Right lung (tissue), 10 donors: ENCODE results near the gene GPR141. TPM values are rescaled to one million over a fixed set of nuclear protein-coding genes. Genes with fewer than 3 reads are reported as not detected.

Source experiments
- DNase-seq, 2 donors: peaks; one replicate each; pipeline ENCODE4 v3.0.0-alpha.2; 2013
- long read RNA-seq, 8 donors: transcript quantifications; one replicate each; lab custom pipeline, GENCODE V29; 2026
- polyA plus RNA-seq, 5 donors: library from polyadenylated mRNA; unstranded; fragments of 120-200 nt; gene quantifications; one replicate each; pipeline versions ENCODE4 v1.2.1 to v1.2.3, GENCODE V29; 2013; ENCODE audit warnings: inconsistent platforms in 1 of 5, low replicate concordance in 1 of 5; ENCODE audit not compliant: insufficient read length in 5 of 5, insufficient read depth in 1 of 5

The GPR141 gene
- 1 to 10 TPM in 3 of 5 donors, under 1 TPM in 2; 0.39 to 1.4 (median 1.0) TPM for polyA plus RNA-seq
- long read RNA-seq, donor 1 = 0 reads
- long read RNA-seq, donor 2 = 0 reads
- long read RNA-seq, donor 3 = 0 reads
- long read RNA-seq, donor 4 = 0 reads
- long read RNA-seq, donor 5 = 0 reads
- long read RNA-seq, donor 6, partial matches to known transcripts = 0 of 1 reads
- long read RNA-seq, donor 6, other reads (novel, unspliced or antisense) = 0 of 1 reads
- long read RNA-seq, donor 7 = 0 reads
- long read RNA-seq, donor 8 = 0 reads

GRCh38 chr7:37683246-37684120, at the start of gene GPR141:
GPR141 (plus strand) TSS chr7:37683766; CDS start chr7:37740394, 56,628 bp downstream.
- peak; percentile 25 to 35 for DNase-seq

- DNase-seq = no peak
These were observed 48.2 kb upstream of the GPR141 start for GRCh38 chr7:37635346-37635745.

GRCh38 chr7:37642028-37642540, 41.5 kb upstream of the GPR141 start:
- DNase-seq = no peak

GRCh38 chr7:37643876-37644275, 39.7 kb upstream of the GPR141 start:
- DNase-seq = no peak

GRCh38 chr7:37645282-37646050, 38.1 kb upstream of the GPR141 start:
- no peak for DNase-seq

DNA sequence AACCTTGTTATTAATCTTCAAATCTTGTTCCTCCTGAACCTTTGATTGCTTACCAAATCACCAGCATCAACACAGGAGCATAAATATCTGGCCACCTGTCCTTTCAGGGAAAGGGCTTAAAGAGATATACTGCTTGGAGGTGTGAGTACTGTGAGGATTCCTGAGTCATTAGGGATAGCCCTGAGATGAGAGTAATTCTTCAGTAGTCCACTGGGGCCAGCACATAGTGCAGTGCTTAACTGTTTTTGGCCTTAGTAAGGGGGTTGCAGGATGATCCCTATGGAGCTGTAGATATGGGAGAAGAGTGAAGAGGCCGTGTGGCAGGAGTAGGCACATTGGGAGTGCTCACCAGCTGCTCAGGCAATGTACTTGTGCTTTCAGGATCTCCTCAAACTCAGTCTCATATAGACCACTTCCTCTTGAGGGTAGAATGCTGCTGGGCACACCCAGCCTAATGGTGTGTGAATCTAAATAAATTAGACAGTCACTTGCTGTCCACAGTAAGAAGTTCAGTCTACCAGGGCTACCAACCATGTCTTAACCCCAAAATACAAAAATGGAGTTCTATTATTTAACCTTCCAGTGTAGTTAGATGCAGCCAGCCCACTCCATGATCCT, 26.5 kb upstream of the GPR141 start:
- DNase-seq = no peak

GRCh38 chr7:37657816-37658215, 25.8 kb upstream of the GPR141 start:
- no peak for DNase-seq

DNA sequence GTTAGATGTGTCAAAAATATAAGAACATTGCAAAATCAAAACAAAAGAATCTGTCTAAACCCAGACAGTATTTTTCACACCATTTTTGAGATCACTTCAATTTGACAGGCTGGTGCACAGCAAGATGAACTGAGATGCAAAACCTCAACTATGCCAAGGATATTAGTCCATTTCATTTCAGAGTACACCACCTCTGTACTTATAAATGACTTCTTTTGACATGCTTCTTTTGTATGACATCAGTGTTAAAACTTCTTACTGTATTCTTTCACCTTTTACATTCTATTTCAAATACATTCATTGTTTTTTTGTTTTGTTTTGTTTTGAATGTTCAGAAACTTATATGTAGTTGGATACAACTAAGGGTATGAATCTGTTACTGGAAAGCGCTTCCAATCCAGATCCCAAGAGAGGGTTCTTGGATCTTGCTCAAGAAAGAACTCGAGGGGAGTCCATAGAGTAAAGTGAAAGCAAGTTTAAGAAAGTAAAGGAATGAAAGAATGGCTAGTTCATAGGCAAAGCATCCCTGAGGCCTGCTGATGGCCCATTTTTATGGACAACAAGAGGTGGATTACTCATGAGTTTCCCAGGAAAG, 23.5 kb upstream of the GPR141 start:
- no peak for DNase-seq

- no peak for DNase-seq
These were observed 23.0 kb upstream of the GPR141 start for GRCh38 chr7:37660614-37661013.

DNA sequence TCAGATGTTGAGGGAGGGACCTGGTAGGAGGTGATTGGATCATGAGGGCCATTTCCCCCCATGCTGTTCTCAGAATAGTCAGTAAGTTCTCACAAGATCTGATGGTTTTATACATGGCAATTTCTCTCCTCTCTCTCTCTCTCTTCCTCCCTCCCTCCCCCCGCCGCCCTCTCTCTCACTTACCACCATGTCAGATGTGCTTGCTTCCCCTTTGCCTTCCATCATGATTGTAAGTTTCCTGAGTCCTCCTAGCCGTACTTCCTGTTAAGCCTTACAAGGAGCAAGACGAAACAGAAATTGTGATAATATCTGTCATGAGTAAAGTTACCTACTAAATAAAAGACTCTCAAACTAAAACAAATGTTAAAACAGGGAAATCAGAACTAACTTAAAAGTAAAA, 19.9 kb upstream of the GPR141 start:
- no peak for DNase-seq

DNA sequence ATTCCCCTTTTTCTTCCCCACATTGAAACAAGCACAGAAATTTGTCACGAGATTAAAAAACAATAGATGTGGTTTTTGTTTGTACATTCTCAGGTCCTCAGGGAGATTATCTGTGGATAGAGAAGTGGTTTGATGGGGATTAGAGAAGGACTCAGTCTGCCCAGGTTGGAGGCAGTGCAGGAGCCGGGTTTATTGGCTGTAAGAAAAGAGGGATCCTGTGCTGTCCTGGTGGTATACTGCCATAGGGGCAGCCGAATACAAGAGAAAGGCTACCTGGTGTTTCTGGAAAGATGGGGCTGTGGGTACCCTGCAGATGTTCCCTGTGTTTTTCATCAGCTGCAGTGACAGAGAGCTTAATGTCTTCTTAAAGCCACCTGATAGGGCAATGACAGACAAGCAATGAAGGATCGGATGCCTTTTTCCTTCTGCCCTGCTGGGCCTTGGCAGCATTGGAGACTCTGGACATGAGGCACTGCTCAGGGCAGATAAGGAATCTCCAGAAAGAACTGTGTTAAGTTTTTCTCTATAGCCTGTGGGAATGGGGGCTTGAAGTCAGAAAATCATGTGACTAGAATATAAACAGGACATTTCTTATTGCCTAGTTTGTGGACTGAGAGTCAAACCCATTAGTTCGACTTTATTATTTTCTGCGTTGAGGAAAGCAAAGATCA, 18.1 kb upstream of the GPR141 start:
- no peak for DNase-seq

GRCh38 chr7:37666026-37666799, 17.4 kb upstream of the GPR141 start:
- DNase-seq = no peak

DNA sequence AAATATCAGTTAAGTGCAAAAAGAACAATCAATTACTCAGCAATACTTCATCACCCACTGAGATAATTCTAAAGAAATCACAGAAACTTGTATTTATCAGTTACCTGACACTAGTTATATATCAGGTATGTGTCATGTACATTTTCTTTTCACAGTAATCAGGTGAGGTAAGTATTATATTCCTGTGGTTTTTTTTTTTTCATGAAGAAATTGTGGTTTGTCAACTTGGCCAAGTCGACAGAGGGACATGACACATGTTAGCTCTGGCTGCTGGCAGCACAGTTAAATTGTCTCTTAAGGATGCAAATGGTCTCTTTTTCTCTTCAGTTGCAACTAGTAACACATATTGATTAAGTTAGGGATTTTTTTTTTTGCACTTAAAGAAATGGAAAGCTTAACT, 13.7 kb upstream of the GPR141 start:
- no peak for DNase-seq

DNA sequence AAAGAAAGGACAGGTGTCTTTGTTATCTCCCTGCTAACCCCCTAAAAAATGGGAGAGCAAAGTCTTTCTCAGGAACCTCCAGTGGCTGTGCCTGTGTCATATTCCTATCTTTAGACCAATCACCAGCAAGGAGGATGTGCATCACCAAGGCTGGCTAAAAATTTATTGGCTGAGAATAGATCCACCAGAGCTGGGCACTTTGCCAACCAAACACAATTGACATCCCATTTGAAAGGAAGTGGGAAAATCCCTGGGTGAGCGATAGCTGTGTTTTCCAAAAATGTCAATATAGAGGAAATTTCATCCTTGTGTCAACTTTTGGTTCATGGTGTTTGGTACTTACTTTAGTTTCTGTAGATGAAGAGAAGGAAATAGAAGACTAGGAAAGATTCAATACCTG, 13.1 kb upstream of the GPR141 start:
- no peak for DNase-seq

DNA sequence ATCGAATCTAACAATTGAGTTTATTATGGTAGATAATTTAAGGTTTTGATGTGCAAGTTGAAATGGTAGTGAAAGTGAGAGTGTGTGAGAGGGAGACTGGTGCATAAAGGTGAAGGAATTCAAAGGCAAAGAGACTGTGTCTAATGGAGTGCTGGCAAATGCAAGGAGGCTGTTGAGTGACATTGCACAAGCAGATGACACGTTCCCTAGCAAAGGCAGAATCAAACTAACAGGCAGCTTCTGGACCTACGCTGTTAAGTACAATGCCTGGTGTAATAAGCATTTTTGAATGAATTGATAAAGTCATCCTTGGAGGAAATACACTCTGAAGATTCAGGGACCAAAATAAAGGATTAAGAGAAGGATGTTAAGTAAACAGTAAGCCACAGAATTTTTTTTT, 11.7 kb upstream of the GPR141 start:
- no peak for DNase-seq

DNA sequence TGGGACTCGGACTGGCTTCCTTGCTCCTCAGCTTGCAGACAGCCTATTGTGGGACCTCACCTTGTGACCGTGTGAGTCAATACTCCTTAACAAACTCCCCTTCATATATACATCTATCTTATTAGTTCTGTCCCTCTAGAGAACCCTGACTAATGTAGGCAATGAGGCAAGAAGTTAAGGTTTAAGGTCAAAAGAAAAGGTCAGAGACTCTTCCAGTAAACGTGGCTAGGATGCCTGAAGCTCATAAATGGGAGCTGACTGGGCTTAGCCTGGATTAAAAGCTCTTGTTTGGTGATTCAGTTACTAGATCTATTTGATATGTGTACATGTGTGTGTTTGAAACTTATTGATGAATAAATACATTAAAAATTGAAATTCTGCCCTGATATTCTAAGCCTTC, 10.6 kb upstream of the GPR141 start:
- no peak for DNase-seq

- DNase-seq = no peak
These were observed 10.0 kb upstream of the GPR141 start for GRCh38 chr7:37673523-37673922.

DNA sequence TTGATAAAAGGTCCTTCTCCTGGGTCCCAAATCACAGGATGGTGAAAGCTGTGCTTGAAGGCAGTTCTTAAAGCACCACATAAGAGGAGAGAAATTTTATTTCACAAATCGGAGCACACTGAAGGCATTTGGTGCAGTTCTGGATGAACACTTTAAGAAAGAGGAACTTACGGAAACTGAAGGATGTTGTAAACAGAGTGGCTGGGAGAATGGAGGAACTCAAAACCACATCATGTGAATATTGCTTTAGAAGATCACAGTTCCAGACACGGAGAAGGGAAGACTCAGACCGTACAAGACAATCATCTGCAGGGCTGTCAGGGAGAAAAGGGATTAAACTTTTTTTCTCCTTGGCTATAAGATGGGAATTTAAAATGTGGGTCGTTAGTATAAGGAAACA, 9.0 kb upstream of the GPR141 start:
- no peak for DNase-seq

DNA sequence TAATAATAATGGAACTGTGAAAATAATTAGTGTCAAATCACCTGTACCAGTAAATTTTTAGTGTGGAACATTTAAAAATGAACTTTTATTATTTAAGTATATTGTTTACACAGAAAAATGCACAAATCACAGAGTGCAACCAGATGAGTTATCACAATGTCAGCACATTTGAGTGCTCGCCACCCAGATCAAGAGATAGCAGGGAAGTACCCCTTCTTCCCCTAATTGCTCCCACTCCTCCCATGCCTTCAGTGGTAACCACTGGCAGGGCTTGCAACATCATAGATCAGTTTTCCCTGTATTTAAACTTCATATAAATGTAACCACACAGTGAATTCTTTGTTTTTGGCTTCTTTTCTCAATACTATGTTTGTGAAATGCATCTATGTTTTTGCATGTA, 7.8 kb upstream of the GPR141 start:
- no peak for DNase-seq

DNA sequence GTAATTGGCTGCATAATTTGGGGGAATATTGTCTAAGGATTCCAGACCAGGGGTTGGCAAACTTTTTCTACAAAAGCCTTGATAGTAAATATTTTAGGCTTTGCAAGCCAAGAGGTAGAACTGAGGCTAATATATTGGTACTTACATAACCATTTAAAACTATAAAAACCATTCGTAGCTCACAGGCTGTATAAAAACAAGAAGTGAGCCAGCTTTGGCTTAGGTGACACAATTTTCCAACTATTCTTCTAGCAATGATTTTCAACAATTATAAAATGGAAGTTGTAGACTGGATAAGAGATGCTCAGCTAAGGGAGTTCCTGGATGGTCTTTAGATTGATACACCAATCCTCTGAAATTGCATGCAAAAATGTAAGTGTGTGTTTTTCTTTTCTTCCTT, 1.4 kb downstream of the GPR141 start:
- no peak for DNase-seq
